Left cardiac atrium (tissue), 4 donors: ENCODE data around the gene ELP5. TPM values are rescaled to one million over a fixed set of nuclear protein-coding genes. Genes with fewer than 3 reads are reported as not detected.

Source experiments
- ATAC-seq, 2 donors: fragments of 200-7000 bp; cut with Tn5 transposase; one replicate each; pipeline ENCODE4 v1.9.1; 2020; ENCODE audit warnings: mild to moderate bottlenecking in 2 of 2, moderate library complexity in 2 of 2
- DNase-seq: peaks from one replicate; pipeline ENCODE4 v3.0.0-alpha.2; 2020
- intact Hi-C, 2 donors: fragments of 100-400 bp; cut with DNase I; formaldehyde crosslinking; loops; one replicate each; pipeline versions ENCODE4 v1.14.1 to v1.15.1; 2022 to 2023
- total RNA-seq, 2 donors: library from RNA; stranded (reverse); fragmentation: NEBNext Ultra II Directional; extraction: Animal tissue kit (Norgen Biotek cat#: 25700); gene quantifications; one replicate each; pipeline ENCODE4 v1.2.1, GENCODE V29; 2021
- donor health status: DM: no; HTN: yes; CAD: no.
- donor health status: DM: no; HTN: yes; CAD: no; lungs with severe emphysema.
- donor health status: DM: yes; HTN: yes; CAD: no.
- donor health status: Dilated cardiomyopathy.

ELP5 gene
- total RNA-seq, 2 donors from 2014 or later, result 68.3 to 93.8 TPM

DNA sequence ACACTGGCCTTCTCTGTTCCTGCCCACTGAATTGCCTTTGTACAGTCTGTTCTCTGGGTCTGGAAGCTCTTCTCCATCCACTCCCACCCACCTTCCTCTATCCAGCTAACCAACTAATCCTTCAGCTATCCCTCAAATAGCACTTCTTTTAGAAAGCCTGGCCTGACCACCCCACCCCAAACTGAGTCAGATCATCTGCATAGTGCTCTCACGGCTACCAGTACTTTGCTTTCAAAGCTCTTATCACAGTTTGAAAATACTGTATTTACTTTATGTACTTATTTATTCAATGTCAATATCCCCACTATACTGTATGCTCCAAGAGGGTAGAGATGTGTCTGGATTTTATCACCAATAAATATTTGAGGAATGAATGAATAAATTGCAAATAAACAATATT, 14.8 kb downstream of the ELP5 start:
- no peak for ATAC-seq

DNA sequence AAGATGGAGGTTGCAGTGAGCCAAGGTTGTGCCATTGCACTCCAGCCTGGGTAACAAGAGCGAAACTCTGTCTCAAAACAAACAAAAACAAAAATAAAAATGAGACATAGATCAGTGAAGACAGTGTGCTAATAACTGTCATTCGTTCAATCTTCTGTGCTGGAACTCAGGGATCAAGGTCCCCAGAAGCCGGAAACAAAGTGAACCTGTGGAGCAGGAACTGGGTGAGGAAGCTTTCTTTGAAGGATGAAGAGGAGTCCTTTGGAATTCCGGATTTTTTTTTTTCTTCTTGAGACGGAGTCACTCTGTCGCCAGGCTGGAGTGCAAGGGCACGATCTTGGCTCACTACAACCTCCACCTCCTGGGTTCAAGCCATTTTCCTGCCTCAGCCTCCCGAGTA, 27.4 kb downstream of the ELP5 start:
- intact Hi-C loops, result no loop called here
- ATAC-seq (no peak), DNase-seq (no peak)

More for the DNA sequence above, 14.8 kb downstream of the ELP5 start:
- no peak for DNase-seq
- intact Hi-C loops, result no loop called here

- intact Hi-C loops, result loop anchor here (1.0 to 5.0 kb wide), 3 partner anchors 16 to 67 kb away; no protein-coding TSS in a partner anchor
- ATAC-seq (peak; percentile 64 to 82), DNase-seq (peak; percentile 85)
These were observed 28.6 kb downstream of the ELP5 start for GRCh38 chr17:7280519-7281073.

- intact Hi-C loops, result loop anchor here (2.0 to 5.0 kb wide), 2 partner anchors 15 to 66 kb away; no protein-coding TSS in a partner anchor
These were observed 29.3 kb downstream of the ELP5 start, which contains the start of gene SLC2A4 for GRCh38 chr17:7281074-7281952. Gene SLC2A4 (plus strand): TSS chr17:7281718. CDS start chr17:7281935, 217 bp downstream.

GRCh38 chr17:7281953-7282751, 30.1 kb downstream of the ELP5 start:
- intact Hi-C loops, result loop anchor here (2.0 to 5.0 kb wide), 2 partner anchors 15 to 65 kb away; no protein-coding TSS in a partner anchor
- ATAC-seq, result peak; percentile 43 to 45
- DNase-seq, result peak; percentile 73

More at GRCh38 chr17:7281074-7281952, 29.3 kb downstream of the ELP5 start, which contains the start of gene SLC2A4:
- ATAC-seq (peak; percentile 85 to 93), DNase-seq (peak; percentile 95)

DNA sequence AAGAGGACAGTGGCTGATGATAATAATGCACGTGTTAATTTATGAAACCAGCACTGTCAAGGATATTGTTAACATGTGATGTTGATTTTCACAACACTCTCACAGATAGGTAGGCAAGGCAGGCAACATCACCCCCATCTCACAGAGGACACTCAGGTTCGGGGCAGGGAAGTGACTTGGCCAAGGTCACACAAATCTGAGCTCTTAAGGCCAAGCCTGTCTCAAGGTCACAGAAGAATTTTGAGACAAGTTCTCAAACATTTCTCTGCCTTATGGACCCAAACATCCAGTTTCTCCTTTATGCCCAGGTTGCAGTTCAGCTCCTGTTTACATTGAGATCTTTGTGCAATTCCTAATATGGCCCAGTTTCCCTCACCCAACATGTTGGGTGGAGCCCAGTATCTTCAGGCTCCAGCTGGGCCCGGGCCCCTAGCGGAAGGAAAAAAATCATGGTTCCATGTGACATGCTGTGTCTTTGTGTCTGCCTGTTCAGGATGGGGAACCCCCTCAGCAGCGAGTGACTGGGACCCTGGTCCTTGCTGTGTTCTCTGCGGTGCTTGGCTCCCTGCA, 30.8 kb downstream of the ELP5 start:
- intact Hi-C loops, result loop anchor here in 1 of 2 donors (5.0 kb wide), 1 partner anchor 64 kb away; no protein-coding TSS in a partner anchor
- ATAC-seq, result no peak

GRCh38 chr17:7283471-7284216, 31.6 kb downstream of the ELP5 start:
- intact Hi-C loops, result loop anchor here in 1 of 2 donors (5.0 kb wide), 1 partner anchor 64 kb away; no protein-coding TSS in a partner anchor
- no peak for DNase-seq
- no peak for ATAC-seq

More for the DNA sequence above, 30.8 kb downstream of the ELP5 start:
- no peak for DNase-seq

DNA sequence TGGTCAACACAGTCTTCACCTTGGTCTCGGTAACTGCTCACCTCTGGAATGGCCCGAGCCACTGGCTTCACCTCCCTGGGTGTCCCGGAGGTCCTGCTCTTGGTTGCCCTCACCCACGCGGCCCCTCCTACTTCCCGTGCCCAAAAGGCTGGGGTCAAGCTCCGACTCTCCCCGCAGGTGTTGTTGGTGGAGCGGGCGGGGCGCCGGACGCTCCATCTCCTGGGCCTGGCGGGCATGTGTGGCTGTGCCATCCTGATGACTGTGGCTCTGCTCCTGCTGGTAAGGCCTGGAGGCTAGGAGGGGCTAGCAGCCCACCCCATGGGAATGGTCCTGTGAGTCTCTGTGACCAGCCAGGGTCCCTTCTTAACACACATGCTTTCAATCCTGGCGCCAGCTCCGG, 32.9 kb downstream of the ELP5 start:
- DNase-seq (no peak), ATAC-seq (no peak)
- intact Hi-C loops, result loop anchor here in 1 of 2 donors (5.0 kb wide), 1 partner anchor 62 kb away; no protein-coding TSS in a partner anchor

DNA sequence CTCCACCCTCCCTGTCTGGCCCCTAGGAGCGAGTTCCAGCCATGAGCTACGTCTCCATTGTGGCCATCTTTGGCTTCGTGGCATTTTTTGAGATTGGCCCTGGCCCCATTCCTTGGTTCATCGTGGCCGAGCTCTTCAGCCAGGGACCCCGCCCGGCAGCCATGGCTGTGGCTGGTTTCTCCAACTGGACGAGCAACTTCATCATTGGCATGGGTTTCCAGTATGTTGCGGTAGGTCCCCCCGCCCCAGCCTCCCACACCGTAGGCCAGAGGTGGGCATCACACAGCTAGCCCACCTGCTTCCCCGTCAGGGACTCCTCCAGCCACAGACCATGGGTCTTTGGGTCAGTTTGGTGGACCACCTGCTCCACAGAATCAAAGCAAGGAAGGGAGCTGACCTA, 33.7 kb downstream of the ELP5 start:
- intact Hi-C loops, result no loop called here
- no peak for ATAC-seq

DNA sequence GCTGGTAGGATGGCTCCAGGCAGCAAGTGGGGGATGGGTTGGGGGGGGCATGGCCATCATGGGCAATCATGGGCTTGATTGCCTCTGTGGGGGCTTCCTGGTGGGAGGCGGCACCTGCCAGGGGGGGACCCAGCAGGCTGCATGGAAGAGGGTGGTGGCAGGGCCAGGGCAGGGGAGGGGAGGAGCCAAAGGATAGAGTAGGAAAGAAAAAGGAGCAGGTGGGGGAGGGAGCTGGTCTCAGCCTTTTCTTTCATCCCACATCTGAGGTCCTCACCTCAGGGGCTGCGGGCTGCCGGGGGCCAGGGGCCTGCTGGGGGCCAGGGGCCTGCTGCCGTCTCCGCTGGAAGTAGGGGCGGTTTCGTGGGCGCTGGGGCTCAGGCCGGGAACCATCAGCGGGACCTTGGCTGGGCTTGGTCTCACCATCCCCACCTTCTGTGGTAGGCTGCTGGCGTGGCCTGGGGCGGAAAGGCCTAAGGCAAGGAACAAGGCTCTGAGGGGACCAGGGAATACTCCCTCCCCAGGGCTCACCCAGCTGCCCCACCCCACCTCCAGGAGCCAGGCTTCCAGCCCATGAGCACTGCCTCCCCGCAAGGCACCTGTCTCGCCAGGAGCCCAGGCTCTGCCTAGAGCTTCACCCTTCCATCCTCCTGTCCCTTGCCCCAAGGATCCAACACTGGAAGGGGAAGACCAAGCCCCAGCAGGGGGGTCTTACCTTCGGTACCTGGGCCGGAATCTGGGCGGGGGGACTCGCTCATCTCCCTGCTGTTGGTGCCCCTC, 37.4 kb downstream of the ELP5 start:
- intact Hi-C loops, result no loop called here

More for the DNA sequence above, 33.7 kb downstream of the ELP5 start:
- no peak for DNase-seq

GRCh38 chr17:7290166-7290565, 38.2 kb downstream of the ELP5 start:
- DNase-seq (no peak), ATAC-seq (no peak)
- intact Hi-C loops, result no loop called here

More for the DNA sequence above, 37.4 kb downstream of the ELP5 start:
- ATAC-seq, result peak in 1 of 2 donors; percentile 1
- no peak for DNase-seq

DNA sequence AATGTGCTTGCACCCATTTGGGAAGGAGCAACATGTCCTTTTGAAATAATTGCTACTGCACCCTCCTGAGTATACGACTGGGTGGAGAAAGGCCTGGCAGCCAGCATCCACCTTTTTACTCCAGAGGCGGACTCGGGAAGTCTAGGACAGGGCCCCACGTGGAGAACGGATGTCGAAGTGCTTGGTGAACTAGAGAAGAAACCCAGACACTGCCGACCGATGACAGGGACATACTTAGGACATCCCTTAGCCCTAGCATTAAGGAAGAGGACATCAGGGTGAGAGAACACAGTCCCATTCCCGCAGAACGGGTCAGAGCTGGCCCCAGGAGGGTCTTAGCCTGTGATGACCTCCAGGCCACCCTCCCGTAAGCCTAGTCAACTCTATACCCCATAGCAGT, 38.7 kb downstream of the ELP5 start:
- ATAC-seq, result no peak
- DNase-seq, result no peak
- intact Hi-C loops, result no loop called here

DNA sequence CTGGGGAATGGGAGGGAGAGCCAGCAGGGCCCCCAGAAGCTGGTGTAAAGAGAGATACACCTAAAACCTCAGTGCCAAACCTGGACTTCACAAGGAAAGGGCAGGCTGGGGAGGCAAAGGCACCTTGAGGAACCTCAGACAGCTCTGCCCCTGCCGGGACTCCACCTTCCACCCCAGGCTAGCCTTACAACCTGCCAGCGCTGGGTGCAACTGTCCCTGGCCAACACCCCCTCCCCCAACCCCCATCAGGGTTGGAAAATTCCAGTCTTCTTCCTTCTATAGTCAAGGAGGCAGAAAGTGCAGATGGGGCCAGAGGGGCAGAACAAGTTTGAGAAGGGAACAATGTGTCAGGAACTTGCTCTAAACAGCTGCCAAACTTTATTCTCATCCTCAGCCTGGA, 40.2 kb downstream of the ELP5 start:
- intact Hi-C loops, result no loop called here
- ATAC-seq (no peak), DNase-seq (no peak)

DNA sequence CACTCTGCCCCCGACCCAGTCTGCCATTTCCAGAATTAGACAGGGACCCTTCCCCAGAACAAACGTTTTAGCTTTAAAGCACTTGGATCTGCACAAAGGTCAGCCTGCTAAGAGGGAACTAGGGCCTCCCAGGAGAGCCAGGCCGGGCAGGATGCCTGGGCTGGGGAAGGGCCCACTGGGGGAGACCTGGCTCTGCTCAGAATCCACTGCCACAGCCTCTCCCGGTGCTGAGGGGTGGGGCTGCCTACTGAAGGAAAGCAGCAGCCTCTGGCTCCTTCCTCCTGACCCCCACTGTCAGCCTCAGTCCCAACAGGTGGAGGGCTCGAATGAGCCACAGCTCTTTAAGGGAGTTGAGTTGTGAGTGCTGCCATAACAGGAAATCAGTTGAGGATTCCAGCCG, 40.7 kb downstream of the ELP5 start:
- DNase-seq, result no peak
- intact Hi-C loops, result no loop called here
- ATAC-seq, result peak; percentile 1 to 27

DNA sequence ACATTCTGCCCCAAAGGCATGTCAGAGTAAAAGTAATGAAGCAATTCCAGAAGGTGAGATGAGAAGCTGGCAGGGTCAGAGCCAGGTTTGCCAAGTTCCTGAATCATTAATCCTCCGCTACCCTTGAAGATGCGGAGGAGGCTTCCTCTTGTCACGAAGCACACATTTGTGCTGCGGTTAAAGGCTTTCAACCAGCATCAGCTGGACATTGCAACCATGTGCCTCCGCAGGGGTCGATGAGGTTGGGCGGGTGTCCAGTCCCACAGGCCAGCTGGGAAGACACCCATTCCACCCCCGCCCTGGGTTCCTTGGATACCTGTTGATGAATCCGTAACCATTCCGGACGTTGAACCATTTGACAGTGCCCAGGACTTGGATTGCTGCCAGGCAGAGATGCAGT, 41.1 kb downstream of the ELP5 start:
- intact Hi-C loops, result no loop called here
- DNase-seq (no peak), ATAC-seq (peak in 1 of 2 donors; percentile 15)

GRCh38 chr17:7293816-7294613, 42.0 kb downstream of the ELP5 start:
- no peak for DNase-seq
- intact Hi-C loops, result no loop called here
- peak in 1 of 2 donors; percentile 2 for ATAC-seq
